Stomach smooth muscle (tissue), 2 donors: ENCODE results near the gene KLHL26.

ENCODE experiments used
- H3K27ac ChIP-seq: one replicate; pipeline ENCODE4 v1.7.0; 2013; ENCODE audit warnings: mild to moderate bottlenecking, low read length, inconsistent platforms
- H3K27me3 ChIP-seq, 2 donors: one replicate each; pipeline ENCODE4 v1.7.0; 2013; ENCODE audit warnings: low read length in 2 of 2; ENCODE audit not compliant: insufficient read depth in 2 of 2, control insufficient read depth in 1 of 2
- H3K36me3 ChIP-seq, 2 donors: one replicate each; pipeline ENCODE4 v1.7.0; 2013; ENCODE audit warnings: low read length in 2 of 2; ENCODE audit not compliant: control insufficient read depth in 2 of 2, insufficient read depth in 2 of 2
- H3K4me1 ChIP-seq: one replicate; pipeline ENCODE4 v1.7.0; 2013; ENCODE audit warnings: low read length; ENCODE audit not compliant: control insufficient read depth, insufficient read depth
- H3K4me3 ChIP-seq, 2 donors: one replicate each; pipeline ENCODE4 v1.7.0; 2013; ENCODE audit warnings: low read length in 2 of 2
- H3K9ac ChIP-seq, 2 donors: one replicate each; pipeline ENCODE4 v1.7.0; 2013; ENCODE audit warnings: low read length in 2 of 2, mild to moderate bottlenecking in 1 of 2
- H3K9me3 ChIP-seq, 2 donors: one replicate each; pipeline ENCODE4 v1.7.0; 2013; ENCODE audit warnings: low read length in 2 of 2; ENCODE audit not compliant: control insufficient read depth in 2 of 2
- donor health status: healthy.
- donor health status: Pancreatic carcinoma.

KLHL26 gene

DNA sequence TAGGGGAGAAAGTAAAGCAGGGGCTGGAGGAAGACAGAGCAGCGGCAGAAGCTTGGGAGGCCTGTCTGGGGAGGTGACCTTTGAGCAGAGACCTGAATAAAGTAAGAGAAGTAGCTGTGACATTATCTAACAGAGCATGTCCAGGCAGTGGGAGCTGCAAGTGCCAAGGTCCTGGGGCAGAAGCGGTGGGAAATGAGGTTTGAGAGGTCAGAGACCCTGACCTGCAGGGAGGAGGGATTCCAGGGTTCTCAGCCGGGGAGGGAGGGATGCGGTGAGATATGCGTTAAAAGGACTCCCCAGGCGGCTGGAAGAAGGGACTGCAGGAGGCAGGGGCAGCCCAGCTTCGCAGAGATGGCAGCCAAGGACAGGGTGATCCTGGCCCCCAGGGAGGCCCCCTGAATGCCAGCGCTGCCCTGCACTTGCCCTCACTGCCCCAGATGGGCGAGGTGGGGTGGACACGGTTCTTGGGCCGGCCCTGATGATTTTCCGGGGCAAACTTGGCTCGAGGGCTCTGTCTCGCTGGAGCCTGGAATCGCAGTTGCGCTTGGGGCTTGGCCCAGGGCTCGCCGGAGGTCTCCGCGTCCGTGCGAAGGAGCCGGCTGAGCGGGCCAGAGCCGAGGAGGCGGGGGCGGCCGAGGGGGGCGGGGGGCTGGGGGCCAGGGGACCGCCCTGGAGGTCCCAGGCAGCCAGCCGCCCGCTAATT lies 33.4 kb upstream of the KLHL26 start:
- Histone ChIP-seq H3K27ac (no peak overlapping the region), H3K4me3 (no peak overlapping the region), H3K36me3 (no peaks in the 10 kb centered on the region), H3K9ac (no peak overlapping the region), H3K4me1 (peaks cover 12% of the 10 kb centered on the region), H3K9me3 (no peaks in the 10 kb centered on the region), H3K27me3 (peaks cover 40 to 54% of the 10 kb centered on the region in 2 donors)

DNA sequence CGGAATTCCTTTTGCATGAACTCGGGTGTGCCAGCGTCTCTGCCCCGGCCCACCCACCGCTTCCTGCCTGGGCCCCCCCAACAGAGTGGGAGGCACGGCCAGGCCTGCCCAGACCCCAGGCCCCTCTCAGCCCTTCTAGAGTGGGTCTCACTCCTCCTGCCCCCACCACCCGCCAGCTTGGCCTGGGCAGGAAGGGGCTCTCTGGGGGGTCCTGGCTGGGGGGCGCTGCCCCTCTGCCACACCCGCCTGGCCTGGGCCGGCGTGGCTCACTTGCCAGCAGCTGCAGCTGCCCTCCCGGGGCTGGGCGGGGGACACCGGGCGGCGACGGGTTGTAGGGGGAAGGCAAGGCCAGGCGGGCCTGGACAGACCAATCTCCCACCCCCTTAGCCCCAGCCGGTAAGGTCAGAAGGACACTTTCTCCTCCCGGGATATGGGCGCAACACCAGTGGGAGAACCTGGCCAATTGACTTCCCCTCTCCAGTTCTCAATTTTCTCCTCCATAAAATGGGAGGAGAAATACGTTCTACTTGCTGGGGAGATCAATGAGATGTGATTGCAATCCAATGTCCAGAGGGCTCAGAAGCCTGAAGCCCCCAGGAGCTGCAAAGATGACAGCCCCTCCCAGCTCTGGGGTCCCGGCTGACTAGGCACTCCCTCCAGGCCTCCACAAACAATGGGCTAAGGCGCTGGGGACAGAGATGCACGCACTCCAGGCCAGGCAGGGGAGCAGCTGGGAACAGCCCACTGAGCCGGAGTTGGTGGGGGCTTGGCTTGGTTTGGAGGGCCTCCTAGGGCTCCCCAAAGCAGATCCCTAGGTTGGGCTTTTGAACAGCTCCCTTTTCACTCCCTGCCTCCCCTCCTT lies 32.6 kb upstream of the KLHL26 start:
- Histone ChIP-seq H3K4me1 (peaks cover 12% of the 10 kb centered on the region), H3K9ac (no peak overlapping the region), H3K36me3 (no peaks in the 10 kb centered on the region), H3K27me3 (peaks cover 41 to 54% of the 10 kb centered on the region in 2 donors), H3K27ac (no peak overlapping the region), H3K9me3 (no peaks in the 10 kb centered on the region), H3K4me3 (no peak overlapping the region)

DNA sequence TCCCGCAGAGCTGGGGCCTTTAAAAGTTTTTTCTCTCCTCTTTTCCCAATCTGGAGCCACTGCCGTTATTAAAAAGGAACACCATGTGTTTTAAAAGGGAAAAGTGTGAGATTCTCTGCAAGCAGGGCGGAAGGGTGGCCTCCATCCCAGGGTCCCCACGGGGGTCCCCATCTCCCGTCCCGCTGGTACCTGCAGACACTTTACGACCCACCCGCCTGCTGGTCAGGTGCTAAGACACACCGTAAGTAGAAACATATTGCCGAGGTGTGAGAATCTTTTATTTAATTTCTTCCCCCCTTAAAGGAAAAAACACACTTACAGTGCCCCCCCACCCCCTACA lies 32.0 kb upstream of the KLHL26 start:
- H3K36me3 ChIP-seq: no peaks in the 10 kb centered on the region
- no peaks in the 10 kb centered on the region for H3K9me3 ChIP-seq
- no peak overlapping the region for H3K9ac ChIP-seq
- H3K27ac ChIP-seq: no peak overlapping the region
- H3K27me3 ChIP-seq: peaks cover 39 to 54% of the 10 kb centered on the region in 2 donors
- H3K4me1 ChIP-seq: peaks cover 12% of the 10 kb centered on the region
- H3K4me3 ChIP-seq: no peak overlapping the region

DNA sequence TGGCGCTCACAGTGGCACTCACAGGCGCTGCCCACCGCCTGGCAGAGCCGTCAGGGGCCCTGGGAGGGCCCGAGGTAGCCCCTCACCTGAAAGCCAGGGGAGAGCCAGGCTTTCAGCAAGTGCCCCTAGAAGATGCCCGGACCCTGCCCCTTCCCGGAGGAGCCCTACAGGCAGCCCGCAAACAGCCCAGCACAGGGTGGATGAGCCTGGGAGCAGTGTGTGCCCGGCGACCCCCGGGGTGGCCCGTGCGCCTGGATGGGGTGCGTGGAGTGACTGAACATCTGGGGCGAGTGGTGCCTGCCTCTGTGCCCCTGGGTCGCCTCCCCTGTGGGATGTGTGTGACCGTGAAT lies 31.7 kb upstream of the KLHL26 start:
- H3K9ac ChIP-seq: no peak overlapping the region
- H3K27me3 ChIP-seq: peaks cover 41 to 56% of the 10 kb centered on the region in 2 donors
- no peaks in the 10 kb centered on the region for H3K9me3 ChIP-seq
- H3K27ac ChIP-seq: no peak overlapping the region
- no peaks in the 10 kb centered on the region for H3K36me3 ChIP-seq
- peaks cover 12% of the 10 kb centered on the region for H3K4me1 ChIP-seq
- no peak overlapping the region for H3K4me3 ChIP-seq

DNA sequence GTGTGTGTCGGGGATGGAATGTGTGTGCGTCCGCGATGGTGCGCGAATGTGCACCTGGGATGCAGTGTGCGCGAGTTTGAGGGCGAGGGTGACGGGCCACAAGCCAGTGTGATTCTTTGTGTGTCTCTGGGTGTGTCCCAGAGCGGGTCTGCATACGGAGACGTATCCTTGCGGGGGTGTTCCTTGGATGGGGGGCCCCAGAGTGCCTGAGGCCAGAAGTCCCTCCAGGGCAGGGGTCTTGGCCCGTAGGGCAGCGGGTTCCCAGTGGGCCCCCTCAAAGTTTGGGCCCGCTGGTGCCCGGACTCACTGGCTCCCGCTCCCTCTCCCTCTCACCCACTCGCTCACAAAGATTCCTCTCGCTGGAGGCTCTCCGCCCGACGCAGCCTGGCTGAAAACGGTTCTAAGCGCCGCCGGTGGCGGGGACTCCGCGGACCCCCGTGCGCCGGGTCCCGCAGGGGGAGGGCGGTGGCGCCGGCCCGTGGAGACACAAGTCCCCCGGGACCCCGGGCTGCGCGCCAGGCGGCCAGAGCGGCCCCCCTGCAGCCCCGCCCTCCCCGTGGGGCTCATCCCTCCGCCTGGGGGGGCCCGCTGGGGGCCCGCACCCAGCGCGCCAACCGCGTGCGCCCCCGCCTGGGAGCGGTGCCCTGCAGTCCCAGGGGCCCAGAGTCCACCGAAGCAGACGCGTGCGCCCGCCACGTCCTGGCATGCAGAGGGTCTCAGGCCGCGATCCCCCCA lies 31.1 kb upstream of the KLHL26 start:
- Histone ChIP-seq H3K27ac (no peak overlapping the region), H3K9ac (no peak overlapping the region), H3K9me3 (no peaks in the 10 kb centered on the region), H3K36me3 (no peaks in the 10 kb centered on the region), H3K27me3 (peaks cover 44 to 61% of the 10 kb centered on the region in 2 donors), H3K4me1 (peaks cover 12% of the 10 kb centered on the region), H3K4me3 (no peak overlapping the region)

DNA sequence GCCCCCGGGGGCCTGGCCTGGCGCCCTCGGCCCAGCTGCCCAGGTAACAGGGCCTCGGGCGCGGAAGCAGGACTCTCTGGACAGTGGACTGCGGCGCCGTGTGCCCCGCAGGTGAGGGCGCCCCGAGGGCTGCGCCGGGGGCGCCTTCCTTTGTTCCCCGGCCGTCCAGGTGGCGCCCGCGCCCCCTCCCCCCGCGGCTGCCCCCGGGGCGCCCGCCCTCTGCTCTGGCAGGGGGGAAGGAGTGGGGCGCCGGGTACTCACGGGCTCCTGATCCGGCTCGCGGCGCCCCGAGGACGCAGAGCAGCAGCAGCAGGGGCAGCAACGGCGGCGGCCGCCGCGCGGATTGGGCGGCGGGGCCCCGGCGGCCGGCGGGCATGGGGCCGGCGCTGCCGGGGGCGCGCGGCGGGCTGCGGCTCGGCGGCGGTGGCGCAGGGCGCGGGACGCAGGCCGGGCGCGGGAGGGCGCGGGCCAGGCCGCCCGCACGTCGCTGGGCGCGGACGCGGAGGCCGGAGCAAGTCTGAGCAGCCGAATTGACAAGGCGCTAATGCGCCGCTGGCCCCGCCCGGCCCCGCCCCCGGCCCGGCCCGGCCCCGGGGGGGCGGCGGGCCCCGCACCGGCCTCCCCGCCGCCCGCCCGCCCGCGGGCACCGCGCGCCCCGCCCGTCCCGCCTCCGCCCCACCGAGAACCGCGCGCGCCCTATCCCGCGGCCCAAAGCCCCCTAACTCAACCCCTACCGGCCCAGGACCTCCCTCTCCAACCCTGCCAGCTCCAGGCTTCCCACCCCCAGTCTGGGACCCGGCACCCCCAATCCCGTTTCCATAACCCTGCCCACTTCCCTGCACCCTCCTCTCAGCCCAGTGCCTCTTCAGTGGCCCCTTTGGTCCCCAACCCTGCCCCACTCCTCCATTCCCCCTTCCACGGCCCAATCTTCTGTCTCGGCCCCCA lies 30.3 kb upstream of the KLHL26 start, which contains the start of gene CRLF1:
CRLF1 (minus strand) TSS at position 519 of the 945 bp plus-strand sequence; CDS start at position 376, 143 bp downstream.
- H3K9me3 ChIP-seq: no peaks in the 10 kb centered on the region
- no peaks in the 10 kb centered on the region for H3K36me3 ChIP-seq
- H3K9ac ChIP-seq: no peak within 1 kb of the TSS
- peak within 1 kb of the TSS in 1 of 2 donors; percentile 57 for H3K4me3 ChIP-seq
- peaks cover 15% of the 10 kb centered on the region for H3K4me1 ChIP-seq
- H3K27ac ChIP-seq: no peak within 1 kb of the TSS
- H3K27me3 ChIP-seq: peaks cover 50 to 69% of the 10 kb centered on the region in 2 donors

GRCh38 chr19:18607226-18608101 lies 29.4 kb upstream of the KLHL26 start:
- Histone ChIP-seq H3K27ac (no peak overlapping the region), H3K4me1 (peaks cover 24% of the 10 kb centered on the region), H3K9ac (no peak overlapping the region), H3K36me3 (no peaks in the 10 kb centered on the region), H3K27me3 (peaks cover 54 to 78% of the 10 kb centered on the region in 2 donors), H3K4me3 (peak overlapping the region in 1 of 2 donors; percentile 57), H3K9me3 (no peaks in the 10 kb centered on the region)

GRCh38 chr19:18608102-18608804 lies 28.6 kb upstream of the KLHL26 start:
- Histone ChIP-seq H3K9ac (no peak overlapping the region), H3K4me3 (no peak overlapping the region), H3K27me3 (peaks cover 54 to 86% of the 10 kb centered on the region in 2 donors), H3K27ac (no peak overlapping the region), H3K4me1 (peaks cover 31% of the 10 kb centered on the region), H3K36me3 (no peaks in the 10 kb centered on the region), H3K9me3 (no peaks in the 10 kb centered on the region)
